ENCODE results near the gene OTOP2. TPM values are rescaled to one million over a fixed set of nuclear protein-coding genes. Genes with fewer than 3 reads are reported as not detected.
A peak's percentile ranks its signal among the peaks of the same experiment; 100 is the strongest.

Gene OTOP2
- total and polyA plus RNA-seq, 2 experiments from 2014 or later, result not detected

- H3K27me3 ChIP-seq, result peaks cover 44% of the 10 kb centered on the region
These were observed 30.0 kb downstream of the OTOP2 start for GRCh38 chr17:74954115-74954514.

DNA sequence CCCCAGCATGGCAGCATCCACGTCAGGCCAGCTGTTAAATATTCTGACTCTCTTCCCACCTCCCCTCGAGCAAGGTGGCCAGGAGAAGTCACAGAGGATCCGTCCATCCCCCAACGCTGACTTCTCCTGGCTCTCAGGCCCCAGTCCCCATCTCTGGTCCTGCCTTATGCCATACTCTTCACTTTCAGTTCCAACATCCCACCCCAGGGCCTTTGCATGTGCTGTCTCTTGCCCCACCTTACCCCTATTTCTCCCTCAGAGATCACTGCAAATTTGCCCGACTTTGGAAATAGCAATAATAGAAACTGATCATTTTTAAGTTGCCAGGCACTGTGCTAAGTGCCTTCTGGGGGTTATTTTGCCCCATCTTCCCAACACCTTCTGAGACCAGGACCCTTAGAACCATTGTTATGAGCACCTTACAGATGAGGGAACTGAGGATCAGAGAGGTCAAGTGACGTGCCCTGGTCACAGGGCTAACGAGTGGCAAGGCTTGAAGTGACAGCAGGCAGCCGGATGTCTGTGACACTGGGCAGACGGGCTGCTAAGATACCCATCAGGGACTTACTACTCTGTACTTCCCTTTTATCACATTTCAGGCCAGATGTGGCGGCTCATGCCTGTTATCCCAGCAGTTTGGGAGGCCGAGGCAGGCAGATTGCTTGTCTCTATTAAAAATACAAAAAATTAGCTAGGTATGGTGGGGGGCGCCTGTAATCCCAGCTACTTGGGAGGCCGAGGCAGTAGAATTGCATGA is 30.8 kb downstream of the OTOP2 start:
- no peak overlapping the region for H3K4me3 ChIP-seq
- H3K9me3 ChIP-seq (ENCODE audit: low read depth), result no peaks in the 10 kb centered on the region
- no peak for TF ChIP-seq CTCF (IDR thresholded peaks at IDR 0.05; ENCODE audit: low read depth, low read length)
- no peaks in the 10 kb centered on the region for H3K4me1 ChIP-seq (ENCODE audit: low read depth)
- H3K27me3 ChIP-seq, result peaks cover 43% of the 10 kb centered on the region
- no peaks in the 10 kb centered on the region for H3K36me3 ChIP-seq
- H3K27ac ChIP-seq, result no peak overlapping the region
- DNase-seq (ENCODE audit: low read depth in 1 of 2, low spot score in 1 of 2), result no peak

More at GRCh38 chr17:74954115-74954514, 30.0 kb downstream of the OTOP2 start:
- DNase-seq (ENCODE audit: low read depth in 1 of 2, low spot score in 1 of 2), result no peak
- H3K27ac ChIP-seq, result no peak overlapping the region
- H3K4me3 ChIP-seq, result no peak overlapping the region
- no peaks in the 10 kb centered on the region for H3K9me3 ChIP-seq (ENCODE audit: low read depth)
- no peak for TF ChIP-seq CTCF (IDR thresholded peaks at IDR 0.05; ENCODE audit: low read depth, low read length)
- H3K4me1 ChIP-seq (ENCODE audit: low read depth), result no peaks in the 10 kb centered on the region
- no peaks in the 10 kb centered on the region for H3K36me3 ChIP-seq

GRCh38 chr17:74956093-74956492 is 32.0 kb downstream of the OTOP2 start:
- Histone ChIP-seq H3K9me3 (ENCODE audit: low read depth) (no peaks in the 10 kb centered on the region), H3K4me3 (no peak overlapping the region), H3K27ac (no peak overlapping the region), H3K36me3 (no peaks in the 10 kb centered on the region), H3K27me3 (peaks cover 32% of the 10 kb centered on the region), H3K4me1 (ENCODE audit: low read depth) (no peaks in the 10 kb centered on the region)
- no peak for DNase-seq (ENCODE audit: low read depth in 1 of 2, low spot score in 1 of 2)
- no peak for TF ChIP-seq CTCF (IDR thresholded peaks at IDR 0.05; ENCODE audit: low read depth, low read length)

DNA sequence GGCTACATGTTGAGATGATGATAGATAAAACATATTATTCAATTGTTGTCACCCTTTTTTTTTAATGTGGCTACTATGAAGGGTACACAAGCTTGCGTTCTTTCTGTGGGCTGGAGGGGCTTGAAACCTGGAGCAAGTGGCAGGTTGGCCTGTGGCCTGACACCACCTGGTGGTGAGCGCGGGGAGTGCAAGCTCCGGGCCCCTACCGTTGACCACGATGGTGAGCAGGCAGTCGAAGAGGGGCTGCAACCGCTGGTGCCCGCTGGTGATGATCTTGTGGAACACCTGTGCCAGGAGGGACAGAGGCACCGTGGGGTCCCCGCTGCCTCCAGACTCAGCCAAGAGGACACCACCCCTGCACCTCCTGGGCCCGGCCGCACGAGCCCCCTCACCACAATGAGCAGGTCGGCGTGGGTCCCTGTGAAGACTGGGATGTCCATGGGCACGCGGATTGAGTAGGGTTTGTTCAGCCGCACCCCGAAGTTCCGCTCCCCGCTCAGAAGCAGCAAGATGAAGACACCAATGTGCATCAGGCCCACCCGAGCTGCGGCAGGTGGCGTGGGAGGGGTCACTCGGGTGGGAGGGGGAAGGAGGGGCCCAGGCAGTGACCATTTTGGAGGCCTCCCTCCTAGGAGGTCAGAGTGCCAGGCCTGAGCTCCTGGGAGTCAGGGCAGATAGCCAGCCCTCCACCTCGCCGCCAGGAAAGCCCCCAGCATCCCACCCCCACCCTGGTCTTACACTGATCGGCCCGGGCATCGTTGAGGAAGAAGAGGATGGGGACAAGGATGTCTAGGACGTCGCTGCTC is 34.1 kb downstream of the OTOP2 start:
- Histone ChIP-seq H3K27me3 (peaks cover 17% of the 10 kb centered on the region), H3K9me3 (ENCODE audit: low read depth) (no peaks in the 10 kb centered on the region), H3K36me3 (no peaks in the 10 kb centered on the region), H3K4me1 (ENCODE audit: low read depth) (no peaks in the 10 kb centered on the region), H3K4me3 (no peak overlapping the region), H3K27ac (no peak overlapping the region)
- peak; percentile 95 for TF ChIP-seq CTCF (IDR thresholded peaks at IDR 0.05; ENCODE audit: low read depth, low read length)
- peak; percentile 67 to 78 for DNase-seq (ENCODE audit: low read depth in 1 of 2, low spot score in 1 of 2)

- Histone ChIP-seq H3K27me3 (peaks cover 17% of the 10 kb centered on the region), H3K4me1 (ENCODE audit: low read depth) (no peaks in the 10 kb centered on the region), H3K4me3 (no peak overlapping the region), H3K36me3 (no peaks in the 10 kb centered on the region), H3K9me3 (ENCODE audit: low read depth) (no peaks in the 10 kb centered on the region), H3K27ac (no peak overlapping the region)
- no peak for TF ChIP-seq CTCF (IDR thresholded peaks at IDR 0.05; ENCODE audit: low read depth, low read length)
- peak in 1 of 2 donors; percentile 16 for DNase-seq (ENCODE audit: low read depth in 1 of 2, low spot score in 1 of 2)
These were observed 35.9 kb downstream of the OTOP2 start for GRCh38 chr17:74959826-74960515.
